SK-N-SH (cell line): ENCODE measurements around the gene ADNP2. TPM values are rescaled to one million over a fixed set of nuclear protein-coding genes. Genes with fewer than 3 reads are reported as not detected.

Experiments used
- CTCF ChIA-PET: fragments of 300-600, 350-600 bp; formaldehyde crosslinking; extraction: SDS; loops from one replicate; lab custom pipeline; 2021; lab: Yijun Ruan, JAX
- POLR2A ChIA-PET: fragments of 350-600 bp; sonication (Branson Sonifier 250); formaldehyde crosslinking; extraction: SDS; loops from one replicate; lab custom pipeline; 2020; ENCODE audit warnings: antibody characterized with exemption, inconsistent platforms; lab: Yijun Ruan, JAX
- DNase-seq: peaks from one replicate; pipeline ENCODE4 v3.0.0; 2012
- H2AFZ ChIP-seq: fragments of 200-600 bp; sonication (generic); 2 replicates; pipeline ENCODE4 v1.8.1; 2016; ENCODE audit warnings: antibody characterized with exemption, mild to moderate bottlenecking, low read depth
- H3F3A ChIP-seq: fragments of 200-600 bp; sonication (generic); replicated peaks from 2 replicates; pipeline ENCODE3; 2016; ENCODE audit warnings: antibody characterized with exemption, mild to moderate bottlenecking; ENCODE audit not compliant: insufficient read depth
- H3K27ac ChIP-seq, 2 experiments: fragments of 200-500 bp in 1 of 2; fragments of 200-600 bp in 1 of 2; sonication (Bioruptor generic) in 1 of 2; sonication (generic), shearing (Covaris generic) in 1 of 2; 2 replicates each; pipeline versions ENCODE4 v1.5.1 to v1.6.1; 2014 to 2016; ENCODE audit warnings: low read depth in 2 of 2, inconsistent platforms in 1 of 2, low read length in 1 of 2, mild to moderate bottlenecking in 1 of 2, mixed read lengths in 1 of 2
- H3K27me3 ChIP-seq: fragments of 200-600 bp; sonication (generic), shearing (Covaris generic); 2 replicates; pipeline ENCODE4 v1.6.1; 2016; ENCODE audit warnings: mixed run types; ENCODE audit not compliant: insufficient read depth
- H3K36me3 ChIP-seq, 2 experiments: fragments of 200-500 bp in 1 of 2; fragments of 200-600 bp in 1 of 2; sonication (Bioruptor generic) in 1 of 2; sonication (generic) in 1 of 2; replicated peaks in 1 of 2; 2 replicates each; pipeline versions ENCODE3 to v1.5.1; 2014 to 2016; ENCODE audit warnings: low read length in 1 of 2, mild to moderate bottlenecking in 1 of 2; ENCODE audit not compliant: insufficient read depth in 2 of 2, control insufficient read depth in 1 of 2
- H3K4me1 ChIP-seq, 2 experiments: fragments of 200-500 bp in 1 of 2; fragments of 200-600 bp in 1 of 2; sonication (Bioruptor generic) in 1 of 2; sonication (generic), shearing (Covaris generic) in 1 of 2; 2 replicates each; pipeline versions ENCODE4 v1.5.1 to v1.6.1; 2014 to 2016; ENCODE audit warnings: low read depth in 1 of 2, low read length in 1 of 2, mixed run types in 1 of 2; ENCODE audit not compliant: insufficient read depth in 2 of 2, control insufficient read depth in 1 of 2
- H3K4me2 ChIP-seq: fragments of 200-600 bp; sonication (generic), shearing (Covaris generic); 2 replicates; pipeline ENCODE4 v1.6.1; 2017; ENCODE audit warnings: mixed run types
- H3K4me3 ChIP-seq, 2 experiments: fragments of 200-500 bp in 1 of 2; fragments of 200-600 bp in 1 of 2; sonication (Bioruptor generic) in 1 of 2; sonication (generic), shearing (Covaris generic) in 1 of 2; 2 replicates each; pipeline versions ENCODE4 v1.5.1 to v1.8.1; 2014 to 2016; ENCODE audit warnings: low read depth in 2 of 2, inconsistent platforms in 1 of 2, low read length in 1 of 2, mild to moderate bottlenecking in 1 of 2, mixed read lengths in 1 of 2, moderate library complexity in 1 of 2
- H3K79me2 ChIP-seq: fragments of 200-600 bp; sonication (generic); 2 replicates; pipeline ENCODE4 v1.8.1; 2017; ENCODE audit warnings: mild to moderate bottlenecking; ENCODE audit not compliant: insufficient read depth
- H3K9ac ChIP-seq: fragments of 200-600 bp; sonication (generic); 2 replicates; pipeline ENCODE4 v1.6.1; 2017; ENCODE audit warnings: mixed run types
- H3K9me2 ChIP-seq: fragments of 200-600 bp; sonication (generic); 2 replicates; pipeline ENCODE4 v1.6.1; 2017; ENCODE audit warnings: mixed run types
- H3K9me3 ChIP-seq: fragments of 200-600 bp; sonication (generic); 2 replicates; pipeline ENCODE4 v1.6.1; 2017; ENCODE audit warnings: mixed run types, mild to moderate bottlenecking, moderate library complexity
- H4K20me1 ChIP-seq: fragments of 200-600 bp; sonication (generic); 2 replicates; pipeline ENCODE4 v1.6.1; 2017; ENCODE audit warnings: mild to moderate bottlenecking, mixed run types; ENCODE audit not compliant: insufficient read depth
- CHD2 ChIP-seq: fragments of 150-350 bp; IDR thresholded peaks from 2 replicates; pipeline ENCODE4 v1.6.1; 2018; ENCODE audit warnings: low read length; ENCODE audit not compliant: partially characterized antibody
- ELF1 ChIP-seq: IDR thresholded peaks from 2 replicates; pipeline ENCODE4 v1.4.0; 2012
- EZH2phosphoT487 ChIP-seq: fragments of 200-600 bp; sonication (generic); IDR thresholded peaks from 2 replicates; pipeline ENCODE4 v1.6.1; 2017; ENCODE audit warnings: low read depth, mixed run types, mild to moderate bottlenecking, antibody characterized with exemption, moderate library complexity, borderline replicate concordance
- FOSL2 ChIP-seq: IDR thresholded peaks from 2 replicates; pipeline ENCODE4 v1.4.0; 2012; ENCODE audit warnings: low read depth, mild to moderate bottlenecking, moderate library complexity, borderline replicate concordance
- FOXJ3 ChIP-seq: sonication (generic); formaldehyde crosslinking; IDR thresholded peaks from 2 replicates; pipeline ENCODE4 v1.5.1; 2020; ENCODE audit warnings: mild to moderate bottlenecking, missing genetic modification reagents
- FOXM1 ChIP-seq: IDR thresholded peaks from 2 replicates; pipeline ENCODE4 v1.4.0; 2012; ENCODE audit warnings: low read depth, mild to moderate bottlenecking
- GABPA ChIP-seq: IDR thresholded peaks from 2 replicates; pipeline ENCODE4 v1.4.0; 2012; ENCODE audit warnings: low read depth, mild to moderate bottlenecking
- IRF3 ChIP-seq: fragments of 150-350 bp; IDR thresholded peaks from 2 replicates; pipeline ENCODE4 v1.6.1; 2016; ENCODE audit warnings: mild to moderate bottlenecking, low read depth, low read length
- MEF2A ChIP-seq: IDR thresholded peaks from 2 replicates; pipeline ENCODE4 v1.4.0; 2012; ENCODE audit warnings: low read depth, borderline replicate concordance
- MXI1 ChIP-seq: IDR thresholded peaks from 2 replicates; pipeline ENCODE4 v1.6.1; 2012; ENCODE audit warnings: mild to moderate bottlenecking, low read depth, low read length, improper control_type of control experiment
- POLR2AphosphoS5 ChIP-seq: IDR thresholded peaks from 2 replicates; pipeline ENCODE4 v1.6.1; 2012; ENCODE audit warnings: low read depth, low read length
- RAD21 ChIP-seq: IDR thresholded peaks from 2 replicates; pipeline ENCODE4 v1.6.1; 2012; ENCODE audit warnings: mild to moderate bottlenecking, low read length
- SMC3 ChIP-seq: IDR thresholded peaks from 2 replicates; pipeline ENCODE4 v1.6.1; 2012; ENCODE audit warnings: low read depth, low read length, improper control_type of control experiment
- TAF1 ChIP-seq: IDR thresholded peaks from 2 replicates; pipeline ENCODE4 v1.6.1; 2012; ENCODE audit warnings: low read depth, mild to moderate bottlenecking, low read length, moderate library complexity, borderline replicate concordance
- TCF12 ChIP-seq: IDR thresholded peaks from 2 replicates; pipeline ENCODE4 v1.4.0; 2012
- TEAD4 ChIP-seq: IDR thresholded peaks from 2 replicates; pipeline ENCODE4 v1.4.0; 2012; ENCODE audit warnings: mild to moderate bottlenecking, borderline replicate concordance; ENCODE audit not compliant: insufficient read depth
- YY1 ChIP-seq: IDR thresholded peaks from 2 replicates; pipeline ENCODE4 v1.4.0; 2012; ENCODE audit warnings: low read depth, mild to moderate bottlenecking
- WGBS: methylation state at CpG from one replicate; pipeline ENCODE4 v1.1.6; 2017; ENCODE audit warnings: low lambda C conversion rate; 5-methylcytosine and 5-hydroxymethylcytosine counted together
- polyA plus RNA-seq, 3 experiments: library from polyadenylated mRNA; depleted of rRNA; stranded (reverse); fragments of >200 nt; gene quantifications; 2 replicates each; pipeline ENCODE4 v1.2.3, GENCODE V29; 2012
- TF ChIP-seq, protein P1 (sequence below): IDR thresholded peaks from 2 replicates; pipeline ENCODE4 v1.4.0; 2012; ENCODE audit warnings: low read depth
- TF ChIP-seq, protein P2 (sequence below): fragments of 200-600 bp; sonication (generic); IDR thresholded peaks from 2 replicates; pipeline ENCODE4 v1.6.1; 2017; ENCODE audit warnings: antibody characterized with exemption, mild to moderate bottlenecking, moderate library complexity

The ADNP2 gene
- polyA plus RNA-seq, 1 of the 3 experiments (the other 2 are of a cell fraction) = 4.3 TPM

GRCh38 chr18:80112624-80113248 is 3.7 kb downstream of the ADNP2 start:
- POLR2A ChIA-PET = no interaction called here
- Histone ChIP-seq H3K4me2 (peak overlapping the region; percentile 92; the same call in 1 of the 2 replicates), H3K9me3 (no peaks in the 10 kb centered on the region), H4K20me1 (peaks cover 81% of the 10 kb centered on the region), H3K4me1 (peaks cover 20 to 24% of the 10 kb centered on the region in 2 experiments; a peak in 3 of 4 replicates), H3K9me2 (no peaks in the 10 kb centered on the region), H2AFZ (no peak overlapping the region), H3K36me3 (peaks cover 11 to 20% of the 10 kb centered on the region in 2 experiments), H3K4me3 (no peak overlapping the region), H3K27me3 (no peaks in the 10 kb centered on the region), H3F3A (peaks cover 7% of the 10 kb centered on the region), H3K9ac (no peak overlapping the region), H3K27ac (peak overlapping the region; percentile 27 to 60; a peak in 3 of 4 replicates), H3K79me2 (peaks cover 82% of the 10 kb centered on the region)
- CTCF ChIA-PET = interaction anchor here (0.8 to 1.0 kb wide), 2 partner anchors 16 to 45 kb away, joined by 3 to 4 read pairs; no protein-coding TSS in a partner anchor
- WGBS = 24% methylated on average over 1 of the region's 1 CpG
- no peak for DNase-seq
- TF ChIP-seq FOXM1 (no peak), MXI1 (peak; percentile 11; the same call in 1 of the 2 replicates), CHD2 (no peak)
- TF ChIP-seq, all 33 proteins: peak for 1

DNA sequence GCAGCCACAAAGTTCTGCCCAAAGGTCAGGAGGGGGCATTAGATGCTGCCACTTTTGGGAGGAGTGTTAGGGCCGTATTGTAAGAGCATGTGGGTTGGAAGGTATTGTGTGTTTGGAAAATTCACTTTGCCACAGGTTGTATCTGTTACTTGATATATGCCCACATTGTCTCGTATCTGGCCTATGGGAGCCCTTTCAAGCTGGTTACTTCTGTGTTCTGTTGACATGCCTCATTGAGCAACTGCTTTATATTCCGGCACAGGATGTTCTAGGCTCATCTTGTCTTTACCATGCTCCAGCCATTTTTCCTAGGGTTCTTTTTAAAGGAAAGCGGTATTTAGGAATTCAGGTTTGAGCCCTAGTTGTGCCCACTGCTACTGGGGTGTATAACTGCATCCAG is 6.0 kb downstream of the ADNP2 start:
- Histone ChIP-seq H2AFZ (no peak overlapping the region), H3K9ac (no peak overlapping the region), H3K4me2 (no peak overlapping the region), H3K4me1 (peaks cover 20 to 24% of the 10 kb centered on the region in 2 experiments; a peak in 3 of 4 replicates), H3K36me3 (peaks cover 28 to 35% of the 10 kb centered on the region in 2 experiments), H3K9me3 (no peaks in the 10 kb centered on the region), H3K27ac (no peak overlapping the region), H3K9me2 (no peaks in the 10 kb centered on the region), H3K27me3 (no peaks in the 10 kb centered on the region), H3F3A (no peaks in the 10 kb centered on the region), H3K79me2 (peaks cover 100% of the 10 kb centered on the region), H3K4me3 (no peak overlapping the region), H4K20me1 (peaks cover 77% of the 10 kb centered on the region)
- TF ChIP-seq RAD21 (no peak), TCF12 (no peak), MXI1 (no peak), EZH2phosphoT487 (no peak), GABPA (no peak), MEF2A (no peak), TEAD4 (no peak)
- TF ChIP-seq, protein P1, sequence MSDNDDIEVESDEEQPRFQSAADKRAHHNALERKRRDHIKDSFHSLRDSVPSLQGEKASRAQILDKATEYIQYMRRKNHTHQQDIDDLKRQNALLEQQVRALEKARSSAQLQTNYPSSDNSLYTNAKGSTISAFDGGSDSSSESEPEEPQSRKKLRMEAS = no peak
- no peak for DNase-seq
- WGBS = 95% methylated on average over 4 of the region's 4 CpGs
- ChIA-PET CTCF (no interaction called here), POLR2A (no interaction called here)

GRCh38 chr18:80119111-80119510 is 10.0 kb downstream of the ADNP2 start:
- Histone ChIP-seq H4K20me1 (peaks cover 70% of the 10 kb centered on the region), H3K36me3 (peaks cover 21 to 32% of the 10 kb centered on the region in 2 experiments), H3K27ac (no peak overlapping the region), H3K9me2 (no peaks in the 10 kb centered on the region), H3F3A (no peaks in the 10 kb centered on the region), H3K4me2 (no peak overlapping the region), H2AFZ (no peak overlapping the region), H3K9ac (no peak overlapping the region), H3K79me2 (peaks cover 100% of the 10 kb centered on the region), H3K9me3 (no peaks in the 10 kb centered on the region), H3K4me1 (peaks cover 0 to 2% of the 10 kb centered on the region in 2 experiments; a peak in 1 of 4 replicates), H3K27me3 (no peaks in the 10 kb centered on the region), H3K4me3 (no peak overlapping the region)
- ChIA-PET POLR2A (no interaction called here), CTCF (no interaction called here)
- no peak for DNase-seq
- no peak for TF ChIP-seq FOSL2
- TF ChIP-seq FOXJ3 = no peak
- TF ChIP-seq POLR2AphosphoS5 = no peak
- no peak for TF ChIP-seq SMC3
- TF ChIP-seq, protein P1 = no peak
- no peak for TF ChIP-seq YY1
- TF ChIP-seq ELF1 = no peak
- TF ChIP-seq, protein P2, sequence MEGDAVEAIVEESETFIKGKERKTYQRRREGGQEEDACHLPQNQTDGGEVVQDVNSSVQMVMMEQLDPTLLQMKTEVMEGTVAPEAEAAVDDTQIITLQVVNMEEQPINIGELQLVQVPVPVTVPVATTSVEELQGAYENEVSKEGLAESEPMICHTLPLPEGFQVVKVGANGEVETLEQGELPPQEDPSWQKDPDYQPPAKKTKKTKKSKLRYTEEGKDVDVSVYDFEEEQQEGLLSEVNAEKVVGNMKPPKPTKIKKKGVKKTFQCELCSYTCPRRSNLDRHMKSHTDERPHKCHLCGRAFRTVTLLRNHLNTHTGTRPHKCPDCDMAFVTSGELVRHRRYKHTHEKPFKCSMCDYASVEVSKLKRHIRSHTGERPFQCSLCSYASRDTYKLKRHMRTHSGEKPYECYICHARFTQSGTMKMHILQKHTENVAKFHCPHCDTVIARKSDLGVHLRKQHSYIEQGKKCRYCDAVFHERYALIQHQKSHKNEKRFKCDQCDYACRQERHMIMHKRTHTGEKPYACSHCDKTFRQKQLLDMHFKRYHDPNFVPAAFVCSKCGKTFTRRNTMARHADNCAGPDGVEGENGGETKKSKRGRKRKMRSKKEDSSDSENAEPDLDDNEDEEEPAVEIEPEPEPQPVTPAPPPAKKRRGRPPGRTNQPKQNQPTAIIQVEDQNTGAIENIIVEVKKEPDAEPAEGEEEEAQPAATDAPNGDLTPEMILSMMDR = no peak
- no peak for TF ChIP-seq MXI1
- TF ChIP-seq MEF2A = no peak
- no peak for TF ChIP-seq TAF1
- no peak for TF ChIP-seq IRF3
- 95% methylated on average over 6 of the region's 6 CpGs for WGBS
